GM19351 (cell line): Measurements from ENCODE around the gene BCL2L2.
"Not testable (repeated sequence)": the region's sequence is repeated elsewhere in the genome, so short reads cannot be mapped to it uniquely, and the experiment has no call there.

Experiments
- ATAC-seq: cut with Tn5 transposase; IDR thresholded peaks from one replicate; pipeline ENCODE4 v1.9.1; 2021; ENCODE audit warnings: mild to moderate bottlenecking, moderate library complexity; ENCODE audit not compliant: unreplicated experiment

Gene BCL2L2

DNA sequence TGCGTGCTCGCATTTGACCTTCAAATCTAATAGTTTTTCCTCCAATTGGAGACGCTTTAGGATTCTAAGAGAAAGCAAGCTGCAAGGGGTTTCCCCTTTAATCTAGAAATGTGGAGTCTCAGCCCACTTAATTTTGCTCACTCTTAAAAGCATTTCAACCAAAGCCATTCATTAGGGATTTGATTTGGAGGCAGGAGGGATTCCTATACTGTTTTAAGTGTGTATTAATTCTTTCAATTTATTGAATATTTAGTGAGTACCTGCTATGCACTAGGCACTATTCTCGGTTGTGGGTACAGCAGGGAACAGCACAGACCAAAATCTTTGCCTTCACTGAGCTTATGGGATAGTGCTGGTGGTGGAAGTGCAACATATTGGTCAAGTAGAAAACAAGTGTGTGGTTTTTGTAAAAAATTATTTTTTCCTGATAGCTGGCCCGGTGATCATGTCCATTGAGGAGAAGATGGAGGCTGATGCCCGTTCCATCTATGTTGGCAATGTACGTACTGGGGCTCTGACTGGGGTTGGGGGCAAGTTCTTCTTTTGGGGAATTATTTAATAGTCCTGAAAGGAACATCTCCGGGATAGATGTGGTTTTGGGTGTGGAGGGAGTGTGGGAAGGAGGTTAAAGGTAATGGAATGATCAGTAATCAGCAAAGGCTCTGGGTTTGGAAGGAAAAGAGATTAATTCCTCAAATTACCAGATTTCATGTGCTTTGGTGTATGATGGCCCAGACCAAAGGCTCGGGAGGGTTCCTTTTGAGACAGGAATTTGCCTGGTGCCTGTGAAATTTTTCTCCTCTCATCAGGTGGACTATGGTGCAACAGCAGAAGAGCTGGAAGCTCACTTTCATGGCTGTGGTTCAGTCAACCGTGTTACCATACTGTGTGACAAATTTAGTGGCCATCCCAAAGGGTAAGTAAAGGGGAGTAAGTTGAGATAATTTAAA lies 16.2 kb downstream of the BCL2L2 start:
- no peak for ATAC-seq

DNA sequence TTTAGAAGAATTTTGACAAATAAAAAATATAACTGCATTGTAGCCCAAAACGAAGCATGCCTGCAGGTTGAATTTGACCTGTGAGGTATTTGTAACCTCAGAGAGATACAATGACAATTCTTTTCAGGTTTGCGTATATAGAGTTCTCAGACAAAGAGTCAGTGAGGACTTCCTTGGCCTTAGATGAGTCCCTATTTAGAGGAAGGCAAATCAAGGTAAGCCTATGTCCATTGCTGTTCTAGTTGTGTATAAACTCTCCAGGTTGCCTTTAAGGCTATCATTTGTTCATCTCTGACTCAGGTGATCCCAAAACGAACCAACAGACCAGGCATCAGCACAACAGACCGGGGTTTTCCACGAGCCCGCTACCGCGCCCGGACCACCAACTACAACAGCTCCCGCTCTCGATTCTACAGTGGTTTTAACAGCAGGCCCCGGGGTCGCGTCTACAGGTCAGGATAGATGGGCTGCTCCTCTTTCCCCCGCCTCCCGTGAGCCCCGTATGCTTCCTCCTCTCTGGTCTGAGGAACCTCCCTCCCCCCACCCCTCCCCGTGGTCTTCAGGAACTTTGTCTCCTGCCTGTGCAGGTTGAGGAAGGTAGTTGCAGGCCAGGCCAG lies 17.3 kb downstream of the BCL2L2 start:
- no peak for ATAC-seq

DNA sequence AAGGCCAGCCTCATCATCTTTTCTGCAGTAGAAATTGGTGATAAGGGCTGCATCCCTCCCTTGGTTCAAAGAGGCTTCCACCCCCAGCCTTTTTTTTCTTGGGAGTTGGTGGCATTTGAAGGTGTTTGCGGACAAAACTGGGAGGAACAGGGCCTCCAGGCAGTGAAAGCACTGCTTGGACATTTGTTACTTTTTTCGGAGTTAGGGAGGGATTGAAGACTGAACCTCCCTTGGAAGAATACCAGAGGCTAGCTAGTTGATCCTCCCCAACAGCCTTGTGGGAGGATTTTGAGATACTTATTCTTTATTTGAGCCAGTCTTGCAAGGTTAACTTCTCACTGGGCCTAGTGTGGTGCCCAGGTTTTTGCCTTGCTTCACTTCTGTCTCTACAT lies 17.8 kb downstream of the BCL2L2 start:
- ATAC-seq, result no peak

DNA sequence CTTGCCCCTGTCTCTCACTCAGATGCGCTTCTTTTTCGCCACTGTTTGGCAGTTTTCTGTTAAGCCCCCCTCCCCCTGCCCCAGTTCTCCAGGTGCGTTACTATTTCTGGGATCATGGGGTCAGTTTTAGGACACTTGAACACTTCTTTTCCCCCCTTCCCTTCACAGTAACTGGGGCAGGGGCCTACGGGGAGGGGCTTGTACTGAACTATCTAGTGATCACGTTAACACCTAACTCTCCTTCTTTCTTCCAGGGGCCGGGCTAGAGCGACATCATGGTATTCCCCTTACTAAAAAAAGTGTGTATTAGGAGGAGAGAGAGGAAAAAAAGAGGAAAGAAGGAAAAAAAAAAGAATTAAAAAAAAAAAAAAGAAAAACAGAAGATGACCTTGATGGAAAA lies 18.4 kb downstream of the BCL2L2 start:
- ATAC-seq, result no peak

DNA sequence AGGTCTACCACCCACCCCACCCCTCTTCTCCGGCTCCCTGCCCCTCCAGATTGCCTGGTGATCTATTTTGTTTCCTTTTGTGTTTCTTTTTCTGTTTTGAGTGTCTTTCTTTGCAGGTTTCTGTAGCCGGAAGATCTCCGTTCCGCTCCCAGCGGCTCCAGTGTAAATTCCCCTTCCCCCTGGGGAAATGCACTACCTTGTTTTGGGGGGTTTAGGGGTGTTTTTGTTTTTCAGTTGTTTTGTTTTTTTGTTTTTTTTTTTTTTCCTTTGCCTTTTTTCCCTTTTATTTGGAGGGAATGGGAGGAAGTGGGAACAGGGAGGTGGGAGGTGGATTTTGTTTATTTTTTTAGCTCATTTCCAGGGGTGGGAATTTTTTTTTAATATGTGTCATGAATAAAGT lies 19.1 kb downstream of the BCL2L2 start:
- not testable (repeated sequence) for ATAC-seq

DNA sequence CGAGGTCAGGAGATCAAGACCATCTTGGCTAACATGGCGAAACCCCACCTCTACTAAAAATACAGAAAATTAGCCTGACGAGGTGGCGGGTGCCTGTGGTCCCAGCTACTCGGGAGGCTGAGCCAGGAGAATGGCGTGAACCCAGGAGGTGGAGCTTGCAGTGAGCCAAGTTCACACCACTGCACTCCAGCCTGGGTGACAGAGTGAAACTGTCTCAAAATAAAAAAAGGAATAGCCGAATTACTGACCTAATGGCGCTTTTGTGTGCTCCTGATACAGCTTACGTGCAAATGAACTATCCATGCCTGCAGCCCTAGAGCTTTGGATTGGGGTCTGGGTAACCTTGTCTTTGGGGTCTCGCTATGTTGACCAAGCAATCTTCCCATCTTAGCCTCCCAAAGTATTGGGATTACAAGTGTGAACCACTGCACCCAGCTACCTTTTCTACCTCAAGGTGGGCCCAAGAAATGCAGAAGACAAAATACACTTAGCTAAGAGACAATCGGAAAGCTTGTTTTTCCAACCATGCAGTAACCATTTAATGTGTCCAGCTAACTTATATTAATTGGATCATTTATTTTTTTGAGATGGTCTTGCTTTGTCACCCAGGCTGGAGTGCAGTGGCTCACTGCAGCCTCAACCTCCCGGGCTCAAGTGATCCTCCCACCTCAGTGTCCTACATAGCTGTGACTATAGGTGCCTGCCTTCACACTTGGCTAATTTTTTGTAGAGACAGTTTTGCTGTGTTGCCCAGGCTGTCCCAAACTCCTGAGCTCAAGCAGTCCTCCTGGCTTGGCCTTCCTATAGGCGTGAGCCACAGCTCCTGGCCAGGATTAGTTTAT lies 20.1 kb downstream of the BCL2L2 start:
- ATAC-seq, result no peak

DNA sequence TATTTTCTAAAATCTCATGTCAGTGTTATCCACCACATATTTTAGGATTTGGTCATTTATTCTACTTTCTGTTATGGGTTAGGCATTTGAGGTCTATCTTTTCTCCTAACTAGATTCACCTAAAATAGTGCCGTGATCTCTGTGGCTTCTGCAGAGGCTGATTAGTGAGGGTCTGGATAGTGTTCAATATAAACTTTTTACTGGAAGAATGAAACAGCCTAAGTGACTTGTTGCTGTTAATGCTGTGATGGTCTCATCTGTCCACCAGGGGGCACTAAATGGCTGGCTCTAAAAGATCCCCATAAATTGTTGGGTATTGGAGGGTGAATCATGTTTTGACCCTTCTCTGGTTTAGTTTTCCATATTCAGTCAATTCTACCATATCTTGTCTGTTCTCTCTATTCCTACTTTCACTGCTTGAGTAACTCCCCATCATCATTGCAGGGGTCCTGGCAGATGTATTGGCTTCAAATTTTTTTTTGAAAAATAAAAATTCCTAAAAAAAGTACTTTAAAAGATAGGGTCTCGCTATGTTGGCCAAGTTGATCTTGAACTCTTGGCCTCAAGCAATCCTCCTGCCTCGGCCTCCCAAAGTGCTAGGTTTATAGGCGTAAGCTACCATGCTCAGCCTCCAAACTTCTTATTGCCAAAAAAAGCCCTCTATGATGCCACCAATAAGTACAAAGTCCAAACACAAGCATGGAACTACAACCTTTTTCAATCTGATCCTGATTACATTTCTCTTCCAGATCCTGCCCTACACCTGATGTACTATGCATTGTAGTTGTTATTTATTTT lies 21.5 kb downstream of the BCL2L2 start:
- no peak for ATAC-seq

DNA sequence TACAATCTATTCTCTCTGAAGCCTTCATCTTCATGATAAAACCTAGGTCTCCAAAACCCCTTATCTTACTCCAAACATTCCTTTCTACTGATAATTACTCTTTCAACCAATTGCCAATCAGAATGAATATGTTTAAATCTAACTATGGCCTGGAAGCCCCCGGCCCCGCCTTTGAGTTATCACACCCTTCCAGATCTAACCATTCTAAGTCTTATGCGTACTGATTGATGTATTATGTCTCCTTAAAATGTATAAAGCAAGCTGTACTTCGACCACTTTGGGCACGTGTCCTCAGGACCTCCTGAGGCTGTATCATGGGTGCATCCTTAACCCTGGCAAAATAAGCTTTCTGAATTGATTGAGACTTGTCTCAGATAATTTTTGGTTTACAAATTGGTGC lies 29.0 kb downstream of the BCL2L2 start:
- ATAC-seq, result no peak

GRCh38 chr14:23339506-23340268 lies 33.1 kb downstream of the BCL2L2 start:
- ATAC-seq, result no peak

GRCh38 chr14:23344481-23344880 lies 37.8 kb downstream of the BCL2L2 start:
- ATAC-seq, result no peak

- no peak for ATAC-seq
Observed at GRCh38 chr14:23345987-23346692, 39.5 kb downstream of the BCL2L2 start.

DNA sequence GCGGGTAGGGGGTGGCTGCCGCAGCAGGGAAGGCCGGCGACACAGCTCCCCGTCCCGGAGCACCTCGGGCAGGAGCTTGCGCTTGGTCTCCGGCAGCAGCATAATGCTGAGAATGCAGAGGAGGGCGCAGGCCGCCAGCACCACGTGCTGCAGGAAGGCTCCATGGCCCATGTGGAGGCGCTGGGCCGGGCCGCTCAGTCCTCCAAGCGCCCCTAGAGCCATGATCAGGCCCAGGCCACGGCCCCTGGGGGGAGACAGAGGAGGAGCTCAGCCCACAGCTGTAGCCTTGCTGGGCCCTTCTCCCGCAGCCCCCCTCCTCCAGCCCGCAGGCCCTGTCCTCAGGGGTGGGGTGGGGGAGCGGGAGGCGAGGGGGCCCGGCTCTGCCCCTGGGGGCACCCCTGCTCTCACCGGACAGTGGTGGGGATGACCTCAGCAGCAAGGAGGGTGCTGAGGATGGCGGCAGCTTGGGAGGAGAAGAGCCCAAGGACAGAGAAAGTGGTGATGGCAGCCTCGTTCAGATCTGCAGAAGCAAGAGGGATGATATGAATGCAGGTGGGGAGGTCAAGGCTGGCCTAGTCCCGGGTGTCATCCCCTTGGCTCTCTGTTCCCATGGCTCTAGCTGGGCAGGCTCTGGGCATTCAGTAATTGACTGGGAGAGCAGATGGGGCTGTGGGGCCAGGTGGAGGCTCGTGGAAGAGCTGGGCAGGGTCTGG lies 40.2 kb downstream of the BCL2L2 start:
- no peak for ATAC-seq

- no peak for ATAC-seq
Observed at GRCh38 chr14:23347406-23348296, 41.0 kb downstream of the BCL2L2 start.

- no peak for ATAC-seq
Observed at GRCh38 chr14:23348297-23348655, 41.6 kb downstream of the BCL2L2 start.

GRCh38 chr14:23349156-23349845 lies 42.7 kb downstream of the BCL2L2 start:
- ATAC-seq, result no peak

GRCh38 chr14:23351681-23352505 lies 45.3 kb downstream of the BCL2L2 start:
- ATAC-seq, result no peak
